Progenitor cell of endocrine pancreas (in vitro differentiated cells): Measurements from ENCODE around the gene ZNF148. TPM values are rescaled to one million over a fixed set of nuclear protein-coding genes. Genes with fewer than 3 reads are reported as not detected.

ENCODE experiments used
- DNase-seq: peaks from one replicate; pipeline ENCODE4 v3.0.0; 2021; ENCODE audit warnings: low spot score; ENCODE audit not compliant: unreplicated experiment
- H3K27ac Mint-ChIP-seq: 2 replicates; pipeline ENCODE4 v1.8.0; 2021; ENCODE audit warnings: mild to moderate bottlenecking, moderate library complexity, mixed read lengths
- H3K27me3 Mint-ChIP-seq: 2 replicates; pipeline ENCODE4 v1.8.0; 2021; ENCODE audit warnings: mixed read lengths
- H3K36me3 Mint-ChIP-seq: 2 replicates; pipeline ENCODE4 v1.8.0; 2022; ENCODE audit warnings: mixed read lengths; ENCODE audit not compliant: insufficient read depth
- H3K4me1 Mint-ChIP-seq: 2 replicates; pipeline ENCODE4 v1.8.0; 2021; ENCODE audit warnings: low read depth, mixed read lengths
- H3K4me3 Mint-ChIP-seq: 2 replicates; pipeline ENCODE4 v1.8.0; 2021; ENCODE audit warnings: low read depth, mild to moderate bottlenecking, moderate library complexity, mixed read lengths
- H3K9me3 Mint-ChIP-seq: 2 replicates; pipeline ENCODE4 v1.8.0; 2021; ENCODE audit warnings: low read depth, mixed read lengths
- CTCF ChIP-seq: fragments of 200-600 bp; sonication (generic); IDR thresholded peaks from one replicate; pipeline ENCODE4 v1.5.0; 2021; ENCODE audit warnings: antibody characterized with exemption, mild to moderate bottlenecking; ENCODE audit not compliant: unreplicated experiment
- total RNA-seq: library from RNA; stranded (reverse); gene quantifications from 2 replicates; pipeline ENCODE4 v1.2.1, GENCODE V29; 2021

The ZNF148 gene
- total RNA-seq, 1 donor from 2014 or later = 48.6 TPM

- H3K27me3 Mint-ChIP-seq = no peaks in the 10 kb centered on the region
- peaks cover 6% of the 10 kb centered on the region for H3K4me1 Mint-ChIP-seq
- peaks cover 7% of the 10 kb centered on the region for H3K36me3 Mint-ChIP-seq
- TF ChIP-seq CTCF = no peak
- no peaks in the 10 kb centered on the region for H3K9me3 Mint-ChIP-seq
- H3K4me3 Mint-ChIP-seq = no peak overlapping the region
- H3K27ac Mint-ChIP-seq = no peak overlapping the region
- DNase-seq = no peak
These were observed 184.3 kb downstream of the ZNF148 start for GRCh38 chr3:125190786-125191185.

GRCh38 chr3:125189378-125190165 is 185.6 kb downstream of the ZNF148 start:
- H3K27ac Mint-ChIP-seq = no peak overlapping the region
- no peaks in the 10 kb centered on the region for H3K9me3 Mint-ChIP-seq
- no peak overlapping the region for H3K4me3 Mint-ChIP-seq
- H3K4me1 Mint-ChIP-seq = peaks cover 6% of the 10 kb centered on the region
- DNase-seq = no peak
- TF ChIP-seq CTCF = no peak
- H3K27me3 Mint-ChIP-seq = no peaks in the 10 kb centered on the region
- H3K36me3 Mint-ChIP-seq = peaks cover 10% of the 10 kb centered on the region

- Mint-ChIP-seq H3K27ac (no peak overlapping the region), H3K4me1 (peaks cover 6% of the 10 kb centered on the region), H3K27me3 (no peaks in the 10 kb centered on the region), H3K9me3 (no peaks in the 10 kb centered on the region), H3K36me3 (peaks cover 10% of the 10 kb centered on the region), H3K4me3 (no peak overlapping the region)
- DNase-seq = no peak
- TF ChIP-seq CTCF = no peak
These were observed 186.2 kb downstream of the ZNF148 start for GRCh38 chr3:125188955-125189354.

GRCh38 chr3:125187599-125187910 is 187.6 kb downstream of the ZNF148 start:
- TF ChIP-seq CTCF = no peak
- Mint-ChIP-seq H3K27ac (no peak overlapping the region), H3K4me3 (no peak overlapping the region), H3K4me1 (peaks cover 6% of the 10 kb centered on the region), H3K27me3 (no peaks in the 10 kb centered on the region), H3K9me3 (no peaks in the 10 kb centered on the region), H3K36me3 (peaks cover 10% of the 10 kb centered on the region)
- no peak for DNase-seq

GRCh38 chr3:125186800-125187598 is 188.1 kb downstream of the ZNF148 start:
- peaks cover 4% of the 10 kb centered on the region for H3K4me1 Mint-ChIP-seq
- no peaks in the 10 kb centered on the region for H3K9me3 Mint-ChIP-seq
- no peak overlapping the region for H3K4me3 Mint-ChIP-seq
- H3K27me3 Mint-ChIP-seq = no peaks in the 10 kb centered on the region
- no peak for TF ChIP-seq CTCF
- peaks cover 10% of the 10 kb centered on the region for H3K36me3 Mint-ChIP-seq
- DNase-seq = no peak
- no peak overlapping the region for H3K27ac Mint-ChIP-seq
